AG09309 (cell line): ENCODE measurements around the gene PTTG1IP.

Experiments used
- DNase-seq: peaks from one replicate; pipeline ENCODE4 v3.0.0-alpha.2; 2010; ENCODE audit warnings: low read depth
- H3K4me3 ChIP-seq: 2 replicates; pipeline ENCODE4 v1.5.1; 2011; ENCODE audit warnings: mild to moderate bottlenecking, low read depth, low read length, moderate library complexity; ENCODE audit not compliant: control insufficient read depth
- TF ChIP-seq, protein P1 (sequence below): IDR thresholded peaks from 2 replicates; pipeline ENCODE4 v1.5.1; 2011; ENCODE audit warnings: mild to moderate bottlenecking, low read depth, low read length, inconsistent platforms; ENCODE audit not compliant: insufficient read depth, control insufficient read depth; ENCODE audit errors: missing control alignments

The PTTG1IP gene

DNA sequence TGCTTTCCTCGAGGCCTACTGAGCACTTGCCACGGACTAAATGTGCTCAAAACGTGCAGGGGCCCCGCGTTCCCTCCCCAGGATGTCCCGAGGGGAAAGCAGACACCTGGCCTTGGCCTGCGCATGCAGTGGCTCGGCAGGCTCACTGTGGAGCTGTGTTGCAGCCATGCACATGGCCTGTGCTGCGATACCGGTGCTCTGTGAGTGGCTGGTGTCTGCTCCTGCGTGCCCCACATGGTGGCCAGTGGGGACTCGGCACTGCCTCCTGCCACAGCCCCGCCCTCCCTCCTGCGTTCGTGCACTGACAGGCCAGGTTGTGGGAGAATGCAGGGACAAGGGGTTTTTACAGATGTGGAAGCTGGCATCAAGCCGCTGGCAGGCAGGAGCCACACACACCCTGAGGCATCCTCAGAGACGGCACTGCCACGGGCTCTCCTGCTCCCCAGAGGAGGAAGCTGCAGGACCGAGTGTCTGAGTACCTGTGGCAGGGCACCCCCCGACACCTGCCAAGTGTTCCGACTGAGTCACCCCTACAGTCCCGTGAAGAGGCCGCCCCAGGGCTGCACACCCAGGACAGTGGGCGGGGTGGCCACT lies 16.9 kb upstream of the PTTG1IP start:
- TF ChIP-seq, protein P1, sequence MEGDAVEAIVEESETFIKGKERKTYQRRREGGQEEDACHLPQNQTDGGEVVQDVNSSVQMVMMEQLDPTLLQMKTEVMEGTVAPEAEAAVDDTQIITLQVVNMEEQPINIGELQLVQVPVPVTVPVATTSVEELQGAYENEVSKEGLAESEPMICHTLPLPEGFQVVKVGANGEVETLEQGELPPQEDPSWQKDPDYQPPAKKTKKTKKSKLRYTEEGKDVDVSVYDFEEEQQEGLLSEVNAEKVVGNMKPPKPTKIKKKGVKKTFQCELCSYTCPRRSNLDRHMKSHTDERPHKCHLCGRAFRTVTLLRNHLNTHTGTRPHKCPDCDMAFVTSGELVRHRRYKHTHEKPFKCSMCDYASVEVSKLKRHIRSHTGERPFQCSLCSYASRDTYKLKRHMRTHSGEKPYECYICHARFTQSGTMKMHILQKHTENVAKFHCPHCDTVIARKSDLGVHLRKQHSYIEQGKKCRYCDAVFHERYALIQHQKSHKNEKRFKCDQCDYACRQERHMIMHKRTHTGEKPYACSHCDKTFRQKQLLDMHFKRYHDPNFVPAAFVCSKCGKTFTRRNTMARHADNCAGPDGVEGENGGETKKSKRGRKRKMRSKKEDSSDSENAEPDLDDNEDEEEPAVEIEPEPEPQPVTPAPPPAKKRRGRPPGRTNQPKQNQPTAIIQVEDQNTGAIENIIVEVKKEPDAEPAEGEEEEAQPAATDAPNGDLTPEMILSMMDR: no peak
- H3K4me3 ChIP-seq: no peak overlapping the region

DNA sequence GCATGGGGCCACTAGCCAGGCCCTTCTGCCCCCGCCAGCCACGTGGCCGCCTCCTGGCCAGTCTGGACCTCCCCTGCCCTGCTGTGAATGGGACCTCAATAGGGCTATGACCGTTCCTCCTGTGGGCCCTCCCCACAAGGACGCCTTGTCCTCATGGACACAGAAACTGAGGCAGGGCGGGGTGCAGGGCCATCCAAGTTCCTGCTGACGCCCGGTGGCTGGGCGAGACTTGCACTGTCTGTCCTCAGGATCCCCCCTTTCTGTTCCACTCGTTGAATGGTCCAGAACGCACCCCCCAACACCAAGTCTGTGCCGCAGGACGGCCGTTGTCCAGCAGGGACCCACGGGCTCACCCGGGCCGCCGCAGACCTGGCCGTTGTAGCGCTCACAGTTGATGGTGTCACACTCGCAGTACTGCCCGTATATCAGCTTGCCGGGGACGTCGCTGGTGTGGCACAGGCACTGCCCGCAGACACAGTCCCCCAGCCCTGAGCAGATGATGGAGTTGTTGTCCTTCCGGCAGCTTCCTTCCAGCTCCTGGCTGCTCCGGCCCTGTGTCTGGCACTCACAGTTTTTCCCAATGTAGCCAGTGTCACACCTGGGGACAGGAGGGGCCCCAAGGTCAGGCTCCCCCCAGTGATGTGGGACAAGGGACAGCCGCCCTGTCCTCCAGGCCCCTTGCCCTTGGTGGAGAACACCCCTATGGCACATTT lies 16.3 kb upstream of the PTTG1IP start:
- TF ChIP-seq, protein P1: no peak
- no peak overlapping the region for H3K4me3 ChIP-seq
- DNase-seq: no peak

More for the DNA sequence above, 16.9 kb upstream of the PTTG1IP start:
- no peak for DNase-seq

DNA sequence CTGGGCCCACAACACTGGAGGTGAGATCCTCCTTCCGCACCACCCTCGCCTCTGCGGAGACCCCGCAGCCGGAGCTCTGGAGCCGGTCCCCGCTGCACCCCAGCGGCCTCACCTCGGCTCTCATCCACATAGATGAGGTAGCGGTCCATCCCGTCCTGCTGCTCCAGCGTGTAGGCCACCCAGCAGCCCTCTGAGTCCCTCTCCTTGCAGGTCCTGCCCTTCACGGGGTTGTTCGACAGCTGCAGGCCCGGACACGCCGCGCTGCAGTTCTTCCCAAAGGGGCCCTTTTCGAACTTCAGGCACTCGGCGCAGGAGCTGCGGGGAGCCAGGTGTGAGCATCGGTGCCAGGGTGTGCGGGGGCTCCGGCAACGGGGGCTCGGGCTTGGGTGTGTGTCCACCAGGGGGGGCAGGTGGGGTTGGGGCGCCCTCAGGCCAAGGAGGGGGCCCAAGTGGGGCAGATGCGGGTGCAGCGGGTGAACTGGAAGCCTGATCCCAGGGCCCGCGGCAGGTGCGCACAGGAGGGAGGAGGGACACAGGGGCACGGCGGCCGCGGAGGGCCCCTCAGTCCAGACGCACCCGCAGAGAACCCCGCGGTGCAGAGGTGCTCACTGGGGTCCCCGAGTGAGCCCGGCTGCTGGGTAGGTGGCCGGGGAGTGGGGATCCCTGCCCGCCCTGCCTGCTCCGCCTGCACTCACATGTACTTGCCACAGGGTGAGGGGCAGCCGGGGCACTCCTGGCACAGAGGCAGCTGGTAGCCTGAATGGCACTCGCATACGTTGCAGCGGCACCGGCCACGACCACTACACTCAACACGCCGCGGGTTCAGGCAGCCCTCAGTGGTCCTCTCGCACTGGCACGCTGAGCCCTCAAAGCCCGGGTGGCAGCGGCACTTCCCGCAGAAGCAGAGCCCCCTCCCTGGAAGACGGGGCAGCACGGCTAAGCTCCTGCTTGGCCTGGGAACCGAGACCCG lies 15.4 kb upstream of the PTTG1IP start:
- DNase-seq: no peak
- TF ChIP-seq, protein P1: no peak
- H3K4me3 ChIP-seq: no peak overlapping the region

DNA sequence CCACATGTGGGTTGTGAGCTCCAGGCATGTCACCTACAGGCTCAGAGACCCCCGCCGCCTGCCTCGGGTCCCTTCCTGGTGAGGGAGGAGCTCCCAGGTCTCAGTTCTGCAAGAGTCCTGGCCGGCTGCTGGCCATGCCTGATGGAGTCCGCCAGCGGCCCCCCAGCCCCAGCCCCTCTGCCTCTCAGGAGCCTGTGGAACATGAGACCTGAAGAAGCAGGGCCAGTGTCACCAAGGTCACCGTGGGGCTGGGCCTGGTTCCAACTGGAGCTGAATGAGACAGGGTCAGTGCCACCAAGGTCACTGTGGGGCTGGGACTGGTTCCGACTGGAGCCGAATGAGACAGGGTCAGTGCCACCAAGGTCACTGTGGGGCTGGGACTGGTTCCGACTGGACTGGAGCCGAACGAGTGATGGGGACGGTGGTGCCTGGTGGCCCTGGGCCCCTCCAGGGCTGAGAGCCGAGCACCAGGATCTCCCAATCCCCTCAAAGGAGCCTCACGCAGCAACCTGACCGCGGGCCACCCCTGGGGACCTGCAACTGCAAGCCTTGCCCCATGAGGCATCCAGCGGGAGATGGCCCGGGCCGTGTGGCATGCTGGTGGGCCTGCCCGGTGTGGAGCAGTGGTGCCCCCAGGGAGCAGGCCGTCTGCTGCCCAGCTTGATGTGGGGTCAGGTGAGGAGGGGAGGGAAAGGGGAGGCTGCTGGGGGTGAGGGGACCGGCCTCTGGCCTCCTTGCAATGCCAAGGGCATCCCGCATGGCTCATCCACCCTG lies 14.5 kb upstream of the PTTG1IP start:
- no peak overlapping the region for H3K4me3 ChIP-seq
- TF ChIP-seq, protein P1: no peak
- no peak for DNase-seq

DNA sequence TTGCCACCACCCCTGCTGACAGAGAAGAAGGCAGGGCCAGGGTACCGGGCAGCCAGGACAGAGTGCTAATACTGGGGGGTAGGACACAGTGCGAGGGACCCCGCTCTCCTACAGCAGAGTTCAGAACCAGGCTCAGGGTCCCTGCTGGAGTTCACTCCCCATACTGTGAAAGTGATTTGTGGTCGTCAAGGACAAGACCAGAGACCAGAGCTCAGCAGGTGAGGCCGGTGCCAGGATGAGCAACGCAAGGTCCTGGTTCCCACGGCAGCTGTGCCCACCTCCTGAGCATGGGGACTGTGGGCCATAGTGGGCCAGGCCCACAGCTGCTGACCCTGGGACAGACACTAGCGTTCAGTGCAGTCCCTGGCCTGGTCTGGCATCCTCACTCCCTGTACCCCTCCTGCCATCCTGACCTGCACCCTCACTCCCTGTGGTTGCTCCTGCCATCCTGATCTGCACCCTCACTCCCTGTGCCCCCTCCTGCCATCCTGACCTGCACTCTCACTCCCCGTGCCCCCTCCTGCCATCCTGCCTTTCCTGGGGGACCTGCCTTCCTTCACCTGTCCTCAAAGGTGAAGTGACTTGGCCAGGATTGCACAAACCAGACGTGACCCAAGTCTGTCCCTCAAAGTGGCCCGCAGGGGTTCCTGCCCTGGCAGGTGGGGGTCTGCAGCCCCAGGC lies 13.8 kb upstream of the PTTG1IP start:
- H3K4me3 ChIP-seq: no peak overlapping the region
- TF ChIP-seq, protein P1: no peak
- no peak for DNase-seq
